K562 (cell line): ENCODE results near the gene HIVEP3. TPM values are rescaled to one million over a fixed set of nuclear protein-coding genes. Genes with fewer than 3 reads are reported as not detected.

Source experiments
- ATAC-seq: fragments of 200-7000 bp; cut with Tn5 transposase; 3 replicates; pipeline ENCODE4 v1.9.1; 2020; ENCODE audit warnings: moderate library complexity
- BruUV-seq: library from RNA; stranded (reverse); fragments of 400-500 nt; replicated peaks from 2 replicates; lab custom pipeline; 2021; lab: Mats Ljungman, UMichigan
- CTCF ChIA-PET: fragments of 300-600 bp; formaldehyde crosslinking; extraction: SDS; loops from one replicate; lab custom pipeline; 2021; ENCODE audit warnings: low intra/inter-chr PET ratio; lab: Yijun Ruan, JAX
- POLR2A ChIA-PET: fragments of 300-600, 350-650 bp; sonication (Branson Sonifier 250); formaldehyde crosslinking; extraction: SDS; loops from one replicate; lab custom pipeline; 2021; ENCODE audit warnings: antibody characterized with exemption, inconsistent platforms; lab: Yijun Ruan, JAX
- DNase-seq, 4 experiments: peaks; one replicate each; pipeline versions ENCODE4 v3.0.0 to v3.0.0-alpha.2; 2011 to 2018; ENCODE audit warnings: low spot score in 3 of 4, mixed read lengths in 3 of 4; ENCODE audit errors: extremely low read depth in 1 of 4
- FAIRE-seq: peaks from 2 replicates; lab custom pipeline; 2011; peaks lifted over from hg19 to GRCh38; lab: Jason Lieb, UNC
- H2AFZ ChIP-seq: 2 replicates; pipeline ENCODE4 v1.6.0; 2011; ENCODE audit warnings: low read depth, low read length, control low read depth, inconsistent platforms
- H3K27ac ChIP-seq: fragments of 200-600 bp; 3 replicates; pipeline ENCODE4 v1.8.0; 2011; ENCODE audit warnings: low read depth, mild to moderate bottlenecking, control low read depth, inconsistent platforms, low read length, moderate library complexity, mixed read lengths; ENCODE audit errors: extremely low read depth
- H3K27me3 ChIP-seq, 2 experiments: fragments of 300-600 bp in 1 of 2; 2 replicates in 1 of 2; 3 replicates in 1 of 2; pipeline versions ENCODE4 v1.6.0 to v1.8.0; 2011; ENCODE audit warnings: inconsistent platforms in 2 of 2, low read length in 2 of 2, mild to moderate bottlenecking in 1 of 2, mixed read lengths in 1 of 2, moderate library complexity in 1 of 2; ENCODE audit not compliant: control insufficient read depth in 2 of 2, insufficient read depth in 2 of 2
- H3K36me3 ChIP-seq: fragments of 300-600 bp; 3 replicates; pipeline ENCODE4 v1.8.0; 2011; ENCODE audit warnings: mild to moderate bottlenecking, low read length, inconsistent platforms; ENCODE audit not compliant: control insufficient read depth, insufficient read depth
- H3K4me1 ChIP-seq, 2 experiments: fragments of 200-600 bp in 1 of 2; replicated peaks in 1 of 2; 2 replicates in 1 of 2; 3 replicates in 1 of 2; pipeline versions ENCODE4 v1.5.1 to v1.8.0; 2011; ENCODE audit warnings: inconsistent platforms in 2 of 2, low read length in 2 of 2, mild to moderate bottlenecking in 1 of 2, mixed read lengths in 1 of 2, moderate library complexity in 1 of 2; ENCODE audit not compliant: control insufficient read depth in 2 of 2, insufficient read depth in 2 of 2
- H3K4me2 ChIP-seq: 2 replicates; pipeline ENCODE4 v1.6.1; 2011; ENCODE audit warnings: low read length, control low read depth, inconsistent platforms, mixed read lengths; ENCODE audit not compliant: insufficient read depth
- H3K4me3 ChIP-seq: fragments of 200-600 bp; sonication (generic), shearing (Covaris generic); 2 replicates; pipeline ENCODE4 v1.5.1; 2016; ENCODE audit warnings: control low read depth, inconsistent platforms
- H3K79me2 ChIP-seq: fragments of 200-600 bp; 3 replicates; pipeline ENCODE4 v1.8.0; 2011; ENCODE audit warnings: low read length, inconsistent platforms; ENCODE audit not compliant: control insufficient read depth, insufficient read depth
- H3K9ac ChIP-seq, 2 experiments: 2 replicates each; pipeline versions ENCODE4 v1.6.0 to v1.6.1; 2011; ENCODE audit warnings: low read depth in 2 of 2, low read length in 2 of 2, control low read depth in 1 of 2, inconsistent platforms in 1 of 2, mild to moderate bottlenecking in 1 of 2, mixed read lengths in 1 of 2; ENCODE audit not compliant: insufficient read depth in 1 of 2
- H3K9me1 ChIP-seq: one replicate; pipeline ENCODE4 v1.6.0; 2011; ENCODE audit warnings: inconsistent platforms, mild to moderate bottlenecking, low read length, moderate library complexity; ENCODE audit not compliant: control insufficient read depth, insufficient read depth
- H3K9me3 ChIP-seq: replicated peaks from 2 replicates; pipeline ENCODE4 v1.5.1; 2011; ENCODE audit warnings: low read depth, low read length, inconsistent platforms; ENCODE audit not compliant: control insufficient read depth, insufficient read depth
- H4K20me1 ChIP-seq: replicated peaks from 2 replicates; pipeline ENCODE4 v1.6.1; 2011; ENCODE audit warnings: low read length, inconsistent platforms, mixed read lengths; ENCODE audit not compliant: control insufficient read depth, insufficient read depth
- GTF2B ChIP-seq: IDR thresholded peaks from 2 replicates; pipeline ENCODE4 v1.6.1; 2011; ENCODE audit not compliant: insufficient read length; ENCODE audit errors: extremely low read depth
- SRSF7 ChIP-seq: fragments of 200-400 bp; formaldehyde crosslinking; optimal IDR thresholded peaks from 2 replicates; pipeline ENCODE3; 2017; ENCODE audit warnings: mild to moderate bottlenecking, low read depth, low read length
- ZFP36 ChIP-seq: fragments of 150-350 bp; IDR thresholded peaks from 2 replicates; pipeline ENCODE4 v1.6.1; 2018; ENCODE audit warnings: low read length, low read depth; ENCODE audit not compliant: partially characterized antibody
- ZNF561 ChIP-seq: fragments of 450-650 bp; formaldehyde crosslinking; conservative IDR thresholded peaks from 2 replicates; pipeline ENCODE4 v1.4.0; 2020; ENCODE audit warnings: mild to moderate bottlenecking, moderate library complexity
- WGBS: fragments of 100-300 bp; shearing (Covaris generic); methylation state at CpG from one replicate; pipeline ENCODE4 v1.1.6; 2016; ENCODE audit warnings: low coverage, mixed read lengths; ENCODE audit not compliant: insufficient coverage; ENCODE audit errors: missing lambda C conversion rate; 5-methylcytosine and 5-hydroxymethylcytosine counted together
- in situ Hi-C: fragments of 300-500 bp; cut with MboI; formaldehyde crosslinking; loops from 4 replicates; pipeline ENCODE4 v1.15.0; 2018; ENCODE audit warnings: inconsistent platforms, mixed read lengths
- intact Hi-C: fragments of 100-400 bp; cut with micrococcal nuclease; formaldehyde crosslinking; loops from 2 replicates; pipeline ENCODE4 v1.14.2; 2022
- polyA plus RNA-seq, 8 experiments: library from polyadenylated mRNA; depleted of rRNA in 4 of 8; stranded (reverse) in 5 of 8; unstranded in 3 of 8; fragments of >200 nt; fragmentation: Nextera tagmentation in 2 of 8; fragmentation: Illumina TruSeq in 1 of 8; extraction: Ambion mirVana in 2 of 8; extraction: Trizol in 1 of 8; gene quantifications; 2 replicates each; pipeline versions ENCODE4 v1.2.1 to v1.2.3, GENCODE V29; 2011 to 2014; ENCODE audit warnings: inconsistent platforms in 1 of 8, missing spikeins in 1 of 8
- total RNA-seq, 7 experiments: library from RNA; depleted of rRNA in 6 of 7; stranded (reverse); fragments of >200 nt in 6 of 7; fragmentation: Illumina TruSeq in 2 of 7; extraction: Trizol in 2 of 7; gene quantifications; 2 replicates each; pipeline versions ENCODE4 v1.2.1 to v1.2.3, GENCODE V29; 2011 to 2021; ENCODE audit warnings: low replicate concordance in 1 of 7

The HIVEP3 gene
- total and polyA plus RNA-seq, 9 of the 15 experiments (the other 6 are each of a cell fraction or from before 2014, with no cell fraction given) = 0.09 to 0.58 (median 0.34) TPM; not detected in 1

- FAIRE-seq = no peak
These were observed 383.4 kb downstream of the HIVEP3 start for GRCh38 chr1:41535276-41535675.

More at GRCh38 chr1:41535276-41535675, 383.4 kb downstream of the HIVEP3 start:
- H4K20me1 ChIP-seq = no peaks in the 10 kb centered on the region; the same call in 1 of the 2 replicates
- POLR2A ChIA-PET = no interaction called here
- BruUV-seq = no TSS peak
- H3K36me3 ChIP-seq = no peaks in the 10 kb centered on the region
- no peak overlapping the region for H3K4me3 ChIP-seq
- H3K9me1 ChIP-seq = peaks cover 4% of the 10 kb centered on the region
- no peak overlapping the region for H3K9ac ChIP-seq
- H2AFZ ChIP-seq = no peak overlapping the region
- no peaks in the 10 kb centered on the region for H3K9me3 ChIP-seq
- peaks cover 21 to 75% of the 10 kb centered on the region in 2 experiments for H3K27me3 ChIP-seq
- intact Hi-C loops = no loop called here
- peaks cover 0 to 3% of the 10 kb centered on the region in 2 experiments; a peak in 1 of 5 replicates for H3K4me1 ChIP-seq
- ATAC-seq = no peak
- in situ Hi-C loops = no loop called here
- no peak overlapping the region for H3K27ac ChIP-seq
- no peak overlapping the region for H3K4me2 ChIP-seq
- DNase-seq = no peak
- CTCF ChIA-PET = no interaction called here
- TF ChIP-seq ZFP36 (no peak), GTF2B (no peak), ZNF561 (CRISPR knock-in tag) (no peak), SRSF7 (no peak)
- no peaks in the 10 kb centered on the region for H3K79me2 ChIP-seq
- WGBS = 2% methylated on average over 6 of the region's 6 CpGs
